Hair follicle dermal papilla cell (primary cell): Measurements from ENCODE around the gene ZNF565. TPM values are rescaled to one million over a fixed set of nuclear protein-coding genes. Genes with fewer than 3 reads are reported as not detected.

ENCODE experiments used
- small RNA-seq: library from RNA; depleted of rRNA; stranded (forward); fragments of <200 nt; gene quantifications from one replicate; pipeline ENCODE3, GENCODE V24; 2012
- total RNA-seq: library from RNA; depleted of rRNA; stranded (reverse); fragments of >200 nt; gene quantifications from 2 replicates; pipeline ENCODE4 v1.2.3, GENCODE V29; 2012

Gene ZNF565
- total RNA-seq: 6.8 and 8.6 TPM in 2 replicates

GRCh38 chr19:36214386-36215275 is at the start of gene ZNF565, which contains the start of gene ZNF146:
TSS of gene ZNF565 (minus strand) at chr19:36214665. CDS start at chr19:36201985, 12,680 bp downstream.
TSS of gene ZNF146 (plus strand) at chr19:36215106. CDS start at chr19:36236441, 21,335 bp downstream.

GRCh38 chr19:36152352-36153091 is 61.9 kb downstream of the ZNF565 start, which contains the start of gene COX7A1:
TSS of gene COX7A1 (minus strand) at chr19:36152447. CDS start at chr19:36152407, 40 bp downstream.

GRCh38 chr19:36139473-36140303 is 74.8 kb downstream of the ZNF565 start, which contains the start of gene CAPNS1:
TSS of gene CAPNS1 (plus strand) at chr19:36140066. CDS start at chr19:36141012, 946 bp downstream.

Small RNAs within 50 kb of the gene (small RNA-seq; reads per million reads assigned to genes)
- not detected for gene RF00019

Other genes starting within 250 kb of the ZNF565 start
- 9.9 and 22.1 TPM in 2 replicates for gene SDHAF1, start 219.5 kb downstream of the ZNF565 start, total RNA-seq
- gene SYNE4, start 205.9 kb downstream of the ZNF565 start, total RNA-seq: not detected in 2 replicates
- 10.9 and 16.6 TPM in 2 replicates for gene ALKBH6, start 200.5 kb downstream of the ZNF565 start, total RNA-seq
- 20.4 and 22.8 TPM in 2 replicates for gene CLIP3, start 181.8 kb downstream of the ZNF565 start, total RNA-seq
- gene THAP8, start 160.4 kb downstream of the ZNF565 start, total RNA-seq: 8.0 and 8.9 TPM in 2 replicates
- gene WDR62, start 159.8 kb downstream of the ZNF565 start, total RNA-seq: 1.5 and 2.2 TPM in 2 replicates
- not detected in 2 replicates for gene OVOL3, start 103.5 kb downstream of the ZNF565 start, total RNA-seq
- 17.2 and 19.8 TPM in 2 replicates for gene POLR2I, start 99.8 kb downstream of the ZNF565 start, total RNA-seq
- 131 and 159 TPM in 2 replicates for gene TBCB, start 99.2 kb downstream of the ZNF565 start, total RNA-seq
- 476 and 492 TPM in 2 replicates for gene CAPNS1, start 74.6 kb downstream of the ZNF565 start, total RNA-seq
- 13.3 and 14.1 TPM in 2 replicates for gene COX7A1, start 62.2 kb downstream of the ZNF565 start, total RNA-seq
- 71.5 and 83.9 TPM in 2 replicates for gene ZNF146, start 441 bp upstream of the ZNF565 start, total RNA-seq
- 2.4 and 2.9 TPM in 2 replicates for gene ZFP14, start 164.5 kb upstream of the ZNF565 start, total RNA-seq
- gene ZFP82, start 204.0 kb upstream of the ZNF565 start, total RNA-seq: 9.4 and 11.7 TPM in 2 replicates